PC-3 (cell line): Measurements from ENCODE around the gene FAM200B. TPM values are rescaled to one million over a fixed set of nuclear protein-coding genes. Genes with fewer than 3 reads are reported as not detected.

Source experiments
- ATAC-seq: fragments of 200-7000 bp; cut with Tn5 transposase; 2 replicates; pipeline ENCODE4 v1.9.1; 2020; ENCODE audit warnings: mild to moderate bottlenecking, moderate library complexity
- BruUV-seq: library from RNA; stranded (reverse); fragments of 400-500 nt; replicated peaks from 2 replicates; lab custom pipeline; 2021; lab: Mats Ljungman, UMichigan
- CTCF ChIA-PET: fragments of 300-600 bp; sonication (Branson Sonifier 250); formaldehyde crosslinking; loops from one replicate; lab custom pipeline; 2022; ENCODE audit warnings: antibody characterized with exemption; lab: Charles Lee
- POLR2A ChIA-PET: fragments of 300-600 bp; sonication (Branson Sonifier 250); formaldehyde crosslinking; loops from one replicate; lab custom pipeline; 2022; ENCODE audit warnings: antibody characterized with exemption; ENCODE audit not compliant: unreplicated experiment; lab: Charles Lee
- DNase-seq: peaks from one replicate; pipeline ENCODE4 v3.0.0-alpha.2; 2015
- H2AFZ ChIP-seq: fragments of 300-600 bp; sonication (generic); 2 replicates; pipeline ENCODE4 v1.6.0; 2016; ENCODE audit warnings: antibody characterized with exemption, low read length
- H3F3A ChIP-seq: fragments of 300-600 bp; sonication (generic); one replicate; pipeline ENCODE4 v1.6.0; 2017; ENCODE audit warnings: antibody characterized with exemption, low read length, control low read depth, mild to moderate bottlenecking; ENCODE audit not compliant: unreplicated experiment
- H3K27ac ChIP-seq: fragments of 300-600 bp; sonication (generic); 2 replicates; pipeline ENCODE4 v1.5.1; 2016; ENCODE audit warnings: mild to moderate bottlenecking, low read length
- H3K27me3 ChIP-seq: fragments of 300-600 bp; sonication (generic); 2 replicates; pipeline ENCODE4 v1.6.1; 2016; ENCODE audit warnings: low read length, mixed read lengths
- H3K36me3 ChIP-seq: fragments of 300-600 bp; sonication (generic); 2 replicates; pipeline ENCODE4 v1.6.1; 2016; ENCODE audit warnings: low read depth, mixed run types, low read length, mixed read lengths
- H3K4me1 ChIP-seq: fragments of 300-600 bp; sonication (generic); 2 replicates; pipeline ENCODE4 v1.5.1; 2016; ENCODE audit warnings: low read length; ENCODE audit not compliant: insufficient read depth
- H3K4me2 ChIP-seq: fragments of 300-600 bp; sonication (generic); 2 replicates; pipeline ENCODE4 v1.6.0; 2016; ENCODE audit warnings: low read length
- H3K4me3 ChIP-seq: fragments of 300-600 bp; sonication (generic); 2 replicates; pipeline ENCODE4 v1.5.1; 2016; ENCODE audit warnings: mild to moderate bottlenecking, low read length, mixed read lengths
- H3K79me2 ChIP-seq: fragments of 300-600 bp; sonication (generic); 2 replicates; pipeline ENCODE4 v1.6.1; 2017; ENCODE audit warnings: low read length, mixed read lengths
- H3K9ac ChIP-seq: fragments of 300-600 bp; sonication (generic); 2 replicates; pipeline ENCODE4 v1.6.0; 2016; ENCODE audit warnings: mild to moderate bottlenecking, low read length
- H3K9me2 ChIP-seq: fragments of 300-600 bp; sonication (generic); replicated peaks from 2 replicates; pipeline ENCODE4 v1.6.1; 2016; ENCODE audit warnings: mixed run types, low read length, mixed read lengths
- H3K9me3 ChIP-seq: fragments of 300-600 bp; sonication (generic); 2 replicates; pipeline ENCODE4 v1.6.1; 2016; ENCODE audit warnings: low read length, mixed read lengths
- H4K20me1 ChIP-seq: fragments of 300-600 bp; sonication (generic); 2 replicates; pipeline ENCODE4 v1.6.1; 2016; ENCODE audit warnings: low read length, mixed read lengths
- CTCF ChIP-seq: fragments of 300-600 bp; sonication (generic); conservative IDR thresholded peaks from 2 replicates; pipeline ENCODE4 v1.5.1; 2017; ENCODE audit warnings: antibody characterized with exemption, low read depth, mild to moderate bottlenecking, low read length
- EZH2 ChIP-seq: fragments of 300-600 bp; sonication (generic); IDR thresholded peaks from one replicate; pipeline ENCODE4 v1.6.1; 2017; ENCODE audit warnings: antibody characterized with exemption, mild to moderate bottlenecking, low read length; ENCODE audit not compliant: unreplicated experiment
- EZH2phosphoT487 ChIP-seq: fragments of 300-600 bp; sonication (generic); IDR thresholded peaks from 2 replicates; pipeline ENCODE4 v1.6.1; 2018; ENCODE audit warnings: mild to moderate bottlenecking, antibody characterized with exemption, low read length, borderline replicate concordance
- intact Hi-C: fragments of 100-400 bp; cut with micrococcal nuclease; formaldehyde crosslinking; loops from 2 replicates; pipeline ENCODE4 v1.9.0; 2023
- total RNA-seq: library from RNA; depleted of rRNA; stranded (reverse); fragments of >200 nt; gene quantifications from 2 replicates; pipeline ENCODE4 v1.2.3, GENCODE V29; 2014

Gene FAM200B
- total RNA-seq, 1 experiment from 2014 or later: 20.1 TPM

- intact Hi-C loops: no loop called here
- no peaks in the 10 kb centered on the region for H3F3A ChIP-seq
- no peaks in the 10 kb centered on the region for H3K9me2 ChIP-seq
- no TSS peak for BruUV-seq
- DNase-seq (peak; percentile 16), ATAC-seq (no peak)
- H3K27me3 ChIP-seq: no peaks in the 10 kb centered on the region
- H3K9ac ChIP-seq: peak overlapping the region; percentile 96
- H3K4me2 ChIP-seq: peak overlapping the region; percentile 91
- peak overlapping the region; percentile 69 for H2AFZ ChIP-seq
- peaks cover 42% of the 10 kb centered on the region for H3K4me1 ChIP-seq
- TF ChIP-seq CTCF (no peak), EZH2 (no peak), EZH2phosphoT487 (no peak)
- H3K27ac ChIP-seq: peak overlapping the region; percentile 71
- H3K4me3 ChIP-seq: peak overlapping the region; percentile 98
- no peaks in the 10 kb centered on the region for H4K20me1 ChIP-seq
- peaks cover 78% of the 10 kb centered on the region for H3K79me2 ChIP-seq
- CTCF ChIA-PET: no interaction called here
- no peaks in the 10 kb centered on the region for H3K9me3 ChIP-seq
- peaks cover 25% of the 10 kb centered on the region for H3K36me3 ChIP-seq
- POLR2A ChIA-PET: interaction anchor here (0.6 to 0.7 kb wide), 4 partner anchors 29 to 182 kb away, joined by 3 to 5 read pairs (median 3); no protein-coding TSS in a partner anchor
These were observed 865 bp downstream of the FAM200B start for GRCh38 chr4:15682242-15683142.

- POLR2A ChIA-PET: no interaction called here
These were observed 1.5 kb downstream of the FAM200B start for GRCh38 chr4:15683143-15683495.

More at GRCh38 chr4:15683143-15683495, 1.5 kb downstream of the FAM200B start:
- no peak overlapping the region for H3K27ac ChIP-seq
- peak overlapping the region; percentile 96 for H3K9ac ChIP-seq
- no peaks in the 10 kb centered on the region for H3K27me3 ChIP-seq
- H2AFZ ChIP-seq: no peak overlapping the region
- ATAC-seq (no peak), DNase-seq (no peak)
- H3K4me1 ChIP-seq: peaks cover 36% of the 10 kb centered on the region
- no peaks in the 10 kb centered on the region for H3K9me3 ChIP-seq
- intact Hi-C loops: no loop called here
- no peaks in the 10 kb centered on the region for H3K9me2 ChIP-seq
- CTCF ChIA-PET: no interaction called here
- H3K36me3 ChIP-seq: peaks cover 31% of the 10 kb centered on the region
- H3F3A ChIP-seq: no peaks in the 10 kb centered on the region
- no TSS peak for BruUV-seq
- H4K20me1 ChIP-seq: no peaks in the 10 kb centered on the region
- H3K4me3 ChIP-seq: peak overlapping the region; percentile 98
- TF ChIP-seq CTCF (no peak), EZH2 (no peak), EZH2phosphoT487 (no peak)
- H3K79me2 ChIP-seq: peaks cover 72% of the 10 kb centered on the region
- H3K4me2 ChIP-seq: peak overlapping the region; percentile 91
